GM10248 (cell line): ENCODE results near the gene MYBPC1.

Experiments
- CTCF ChIA-PET: fragments of 300-600 bp; sonication (Branson Sonifier 250); formaldehyde crosslinking; extraction: SDS; loops from one replicate; lab custom pipeline; 2021; ENCODE audit warnings: antibody characterized with exemption; lab: Yijun Ruan, JAX
- POLR2A ChIA-PET: fragments of 350-650 bp; sonication (Branson Sonifier 250); formaldehyde crosslinking; extraction: SDS; loops from one replicate; lab custom pipeline; 2020; ENCODE audit warnings: antibody characterized with exemption; lab: Yijun Ruan, JAX
- DNase-seq: peaks from one replicate; pipeline ENCODE4 v3.0.0; 2012; ENCODE audit errors: extremely low spot score
- CTCF ChIP-seq: IDR thresholded peaks from 2 replicates; pipeline ENCODE4 v1.5.1; 2012; ENCODE audit warnings: mild to moderate bottlenecking, low read depth; ENCODE audit errors: extremely low read depth, missing control alignments, control extremely low read depth

Gene MYBPC1

GRCh38 chr12:101578417-101578816, 16.4 kb upstream of the MYBPC1 start:
- CTCF ChIA-PET = no interaction called here
- TF ChIP-seq CTCF = no peak
- no peak for DNase-seq
- POLR2A ChIA-PET = no interaction called here

GRCh38 chr12:101581190-101581589, 13.6 kb upstream of the MYBPC1 start:
- no peak for DNase-seq

GRCh38 chr12:101582937-101583336, 11.8 kb upstream of the MYBPC1 start:
- ChIA-PET CTCF (interaction anchor here (1.1 kb wide), 1 partner anchor 20 kb away, joined by 3 read pairs; no protein-coding TSS in a partner anchor), POLR2A (no interaction called here)
- TF ChIP-seq CTCF = no peak
- DNase-seq = no peak

More at GRCh38 chr12:101581190-101581589, 13.6 kb upstream of the MYBPC1 start:
- ChIA-PET CTCF (interaction anchor here (1.5 kb wide), 1 partner anchor 14 kb away, joined by 3 read pairs; no protein-coding TSS in a partner anchor), POLR2A (no interaction called here)
- no peak for TF ChIP-seq CTCF

- no peak for TF ChIP-seq CTCF
- ChIA-PET CTCF (no interaction called here), POLR2A (no interaction called here)
- no peak for DNase-seq
These were observed 4.4 kb upstream of the MYBPC1 start for GRCh38 chr12:101590383-101590782.

GRCh38 chr12:101591781-101592180, 3.0 kb upstream of the MYBPC1 start:
- ChIA-PET POLR2A (no interaction called here), CTCF (no interaction called here)
- TF ChIP-seq CTCF = no peak
- DNase-seq = no peak

- ChIA-PET CTCF (no interaction called here), POLR2A (no interaction called here)
- no peak for DNase-seq
- TF ChIP-seq CTCF = no peak
These were observed 2.3 kb upstream of the MYBPC1 start for GRCh38 chr12:101592448-101592847.

- CTCF ChIA-PET = no interaction called here
- POLR2A ChIA-PET = no interaction called here
- DNase-seq = no peak
- no peak for TF ChIP-seq CTCF
These were observed 1.9 kb upstream of the MYBPC1 start for GRCh38 chr12:101592921-101593320.
